HEK293 (cell line): Measurements from ENCODE around the gene TMEM260.

Source experiments
- CTCF ChIA-PET: fragments of 350-600 bp; formaldehyde crosslinking; extraction: SDS; loops from one replicate; lab custom pipeline; 2021; ENCODE audit warnings: antibody characterized with exemption; lab: Yijun Ruan, JAX
- POLR2A ChIA-PET: fragments of 300-600 bp; formaldehyde crosslinking; extraction: SDS; loops from one replicate; lab custom pipeline; 2020; ENCODE audit warnings: antibody characterized with exemption, inconsistent platforms; lab: Yijun Ruan, JAX
- H3K27ac ChIP-seq: fragments of 200-500 bp; sonication (Bioruptor generic); 2 replicates; pipeline ENCODE4 v1.5.1; 2014; ENCODE audit warnings: low read depth, low read length, control low read depth, inconsistent platforms; ENCODE audit errors: extremely low read depth
- H3K36me3 ChIP-seq, 2 experiments: fragments of 200-500 bp in 1 of 2; sonication (Bioruptor generic) in 1 of 2; 1 replicate in 1 of 2; 2 replicates in 1 of 2; pipeline ENCODE4 v1.5.1; 2014 to 2017; ENCODE audit warnings: inconsistent platforms in 2 of 2, low read length in 2 of 2; ENCODE audit not compliant: control insufficient read depth in 2 of 2, insufficient read depth in 1 of 2
- H3K4me1 ChIP-seq: fragments of 200-500 bp; sonication (Bioruptor generic); 2 replicates; pipeline ENCODE4 v1.5.1; 2014; ENCODE audit warnings: mild to moderate bottlenecking, low read length, inconsistent platforms; ENCODE audit not compliant: control insufficient read depth, insufficient read depth
- H3K4me3 ChIP-seq: 2 replicates; pipeline ENCODE4 v1.5.1; 2011; ENCODE audit warnings: low read depth, mild to moderate bottlenecking, control low read depth, low read length, moderate library complexity
- H3K9me3 ChIP-seq: fragments of 200-500 bp; sonication (Bioruptor generic); 2 replicates; pipeline ENCODE4 v1.5.1; 2014; ENCODE audit warnings: low read depth, low read length, inconsistent platforms; ENCODE audit not compliant: control insufficient read depth, insufficient read depth
- AEBP2 ChIP-seq: fragments of 450-650 bp; formaldehyde crosslinking; IDR thresholded peaks from 2 replicates; pipeline ENCODE4 v1.5.1; 2016; ENCODE audit warnings: missing biosample characterization, missing genetic modification characterization, borderline replicate concordance
- GFI1B ChIP-seq: fragments of 450-650 bp; formaldehyde crosslinking; IDR thresholded peaks from 2 replicates; pipeline ENCODE4 v1.5.1; 2016; ENCODE audit warnings: missing biosample characterization, missing genetic modification characterization
- GLIS1 ChIP-seq: fragments of 450-650 bp; formaldehyde crosslinking; IDR thresholded peaks from 2 replicates; pipeline ENCODE4 v1.5.1; 2016; ENCODE audit warnings: missing biosample characterization, missing genetic modification characterization
- KLF17 ChIP-seq: fragments of 450-650 bp; formaldehyde crosslinking; IDR thresholded peaks from 2 replicates; pipeline ENCODE4 v1.5.1; 2016; ENCODE audit warnings: missing biosample characterization, missing genetic modification characterization
- PRDM6 ChIP-seq: fragments of 450-650 bp; formaldehyde crosslinking; IDR thresholded peaks from 2 replicates; pipeline ENCODE4 v1.5.1; 2017; ENCODE audit warnings: missing biosample characterization, missing genetic modification characterization
- TRIM28 ChIP-seq: IDR thresholded peaks from 2 replicates; pipeline ENCODE4 v1.6.1; 2011; ENCODE audit warnings: low read length, control low read depth, borderline replicate concordance
- YY1 ChIP-seq: fragments of 450-650 bp; formaldehyde crosslinking; IDR thresholded peaks from 2 replicates; pipeline ENCODE4 v1.5.1; 2018; ENCODE audit warnings: missing biosample characterization, missing genetic modification characterization
- ZBTB20 ChIP-seq: fragments of 450-650 bp; formaldehyde crosslinking; IDR thresholded peaks from 2 replicates; pipeline ENCODE4 v1.5.1; 2016; ENCODE audit warnings: missing biosample characterization, missing genetic modification characterization
- ZBTB21 ChIP-seq: fragments of 450-650 bp; formaldehyde crosslinking; IDR thresholded peaks from 2 replicates; pipeline ENCODE4 v1.5.1; 2017; ENCODE audit warnings: missing biosample characterization, missing genetic modification characterization
- ZEB2 ChIP-seq: fragments of 450-650 bp; formaldehyde crosslinking; IDR thresholded peaks from 2 replicates; pipeline ENCODE4 v1.5.1; 2016; ENCODE audit warnings: missing biosample characterization, missing genetic modification characterization
- ZFP41 ChIP-seq: fragments of 450-650 bp; formaldehyde crosslinking; IDR thresholded peaks from 2 replicates; pipeline ENCODE4 v1.5.1; 2016; ENCODE audit warnings: missing biosample characterization, missing genetic modification characterization, borderline replicate concordance
- ZNF140 ChIP-seq: fragments of 450-650 bp; formaldehyde crosslinking; IDR thresholded peaks from 2 replicates; pipeline ENCODE4 v1.5.1; 2016; ENCODE audit warnings: missing biosample characterization, missing genetic modification characterization
- ZNF266 ChIP-seq: fragments of 450-650 bp; formaldehyde crosslinking; IDR thresholded peaks from 2 replicates; pipeline ENCODE4 v1.5.1; 2016; ENCODE audit warnings: missing biosample characterization, missing genetic modification characterization, low read depth
- ZNF549 ChIP-seq: fragments of 450-650 bp; IDR thresholded peaks from 2 replicates; pipeline ENCODE4 v1.5.1; 2018; ENCODE audit warnings: missing biosample characterization, missing genetic modification characterization, mild to moderate bottlenecking, inconsistent platforms, moderate library complexity
- ZNF670 ChIP-seq: fragments of 450-650 bp; formaldehyde crosslinking; IDR thresholded peaks from 2 replicates; pipeline ENCODE4 v1.5.1; 2016; ENCODE audit warnings: missing biosample characterization, missing genetic modification characterization, low read depth
- ZNF701 ChIP-seq: fragments of 450-650 bp; formaldehyde crosslinking; IDR thresholded peaks from 2 replicates; pipeline ENCODE4 v1.5.1; 2016; ENCODE audit warnings: missing biosample characterization, missing genetic modification characterization
- ZNF776 ChIP-seq: fragments of 450-650 bp; formaldehyde crosslinking; IDR thresholded peaks from 2 replicates; pipeline ENCODE4 v1.5.0; 2017; ENCODE audit warnings: missing biosample characterization, missing genetic modification characterization, borderline replicate concordance
- ZNF830 ChIP-seq: fragments of 450-650 bp; IDR thresholded peaks from 2 replicates; pipeline ENCODE4 v1.5.0; 2018; ENCODE audit warnings: missing biosample characterization, missing genetic modification characterization, low read depth, mild to moderate bottlenecking, moderate library complexity
- ZSCAN18 ChIP-seq: fragments of 450-650 bp; formaldehyde crosslinking; IDR thresholded peaks from 2 replicates; pipeline ENCODE4 v1.5.1; 2016; ENCODE audit warnings: missing biosample characterization, missing genetic modification characterization
- ZXDB ChIP-seq: fragments of 450-650 bp; formaldehyde crosslinking; IDR thresholded peaks from 2 replicates; pipeline ENCODE4 v1.5.1; 2016; ENCODE audit warnings: missing biosample characterization, missing genetic modification characterization

Gene TMEM260

GRCh38 chr14:56543436-56543835, 36.2 kb upstream of the TMEM260 start:
- H3K4me3 ChIP-seq: no peak overlapping the region
- no peaks in the 10 kb centered on the region for H3K4me1 ChIP-seq
- ChIA-PET POLR2A (no interaction called here), CTCF (interaction anchor here (0.6 to 1.1 kb wide), 2 partner anchors 10 to 52 kb away, joined by 3 read pairs; no protein-coding TSS in a partner anchor)
- no peaks in the 10 kb centered on the region for H3K9me3 ChIP-seq
- H3K27ac ChIP-seq: no peak overlapping the region
- TF ChIP-seq YY1 (tag by site-specific recombination): no peak
- TF ChIP-seq GFI1B (tag by site-specific recombination): no peak
- TF ChIP-seq AEBP2 (tag by site-specific recombination): no peak
- TF ChIP-seq ZNF549 (tag by site-specific recombination): no peak
- no peak for TF ChIP-seq ZNF670 (tag by site-specific recombination)
- no peak for TF ChIP-seq ZNF830
- no peak for TF ChIP-seq ZSCAN18 (tag by site-specific recombination)
- no peak for TF ChIP-seq KLF17 (tag by site-specific recombination)
- TF ChIP-seq ZEB2 (tag by site-specific recombination): no peak
- no peak for TF ChIP-seq ZBTB20 (tag by site-specific recombination)
- no peak for TF ChIP-seq TRIM28
- no peak for TF ChIP-seq GLIS1 (tag by site-specific recombination)
- no peak for TF ChIP-seq ZXDB (tag by site-specific recombination)
- no peak for TF ChIP-seq ZNF140 (tag by site-specific recombination)
- H3K36me3 ChIP-seq: no peaks in the 10 kb centered on the region

- POLR2A ChIA-PET: no interaction called here
- Histone ChIP-seq H3K4me1 (no peaks in the 10 kb centered on the region), H3K27ac (no peak overlapping the region), H3K4me3 (no peak overlapping the region), H3K9me3 (no peaks in the 10 kb centered on the region), H3K36me3 (no peaks in the 10 kb centered on the region)
- TF ChIP-seq ZXDB (tag by site-specific recombination) (no peak), ZNF701 (tag by site-specific recombination) (no peak)
- CTCF ChIA-PET: interaction anchor here (1.7 kb wide), 1 partner anchor 59 kb away, joined by 4 read pairs; no protein-coding TSS in a partner anchor
These were observed 29.9 kb upstream of the TMEM260 start for GRCh38 chr14:56549721-56550120.

- H3K27ac ChIP-seq: no peak overlapping the region
- H3K9me3 ChIP-seq: no peaks in the 10 kb centered on the region
- POLR2A ChIA-PET: no interaction called here
- TF ChIP-seq PRDM6 (tag by site-specific recombination): no peak
- TF ChIP-seq ZFP41 (tag by site-specific recombination): no peak
- TF ChIP-seq ZBTB21 (tag by site-specific recombination): no peak
- TF ChIP-seq ZNF266 (tag by site-specific recombination): no peak
- TF ChIP-seq ZNF776: no peak
- H3K36me3 ChIP-seq: no peaks in the 10 kb centered on the region
- CTCF ChIA-PET: interaction anchor here (0.6 to 1.4 kb wide), 3 partner anchors 15 to 351 kb away, joined by 3 to 13 read pairs (median 5); no protein-coding TSS in a partner anchor
- no peak overlapping the region for H3K4me3 ChIP-seq
- no peaks in the 10 kb centered on the region for H3K4me1 ChIP-seq
These were observed 27.0 kb upstream of the TMEM260 start for GRCh38 chr14:56552615-56553014.
